IPS-NIHi7 (cell line): ENCODE measurements around the gene CTPS1.
A peak's percentile ranks its signal among the peaks of the same experiment; 100 is the strongest.

Experiments used
- DNase-seq: peaks from one replicate; pipeline ENCODE4 v3.0.0; 2012; ENCODE audit warnings: mixed read lengths; ENCODE audit errors: extremely low spot score

CTPS1 gene

GRCh38 chr1:40966417-40966816 lies 13.1 kb upstream of the CTPS1 start:
- no peak for DNase-seq

- no peak for DNase-seq
These were observed 10.1 kb upstream of the CTPS1 start for GRCh38 chr1:40969445-40969844.

GRCh38 chr1:40971966-40972365 lies 7.5 kb upstream of the CTPS1 start:
- no peak for DNase-seq

GRCh38 chr1:40973912-40974311 lies 5.6 kb upstream of the CTPS1 start:
- DNase-seq = no peak

- no peak for DNase-seq
These were observed 4.6 kb upstream of the CTPS1 start for GRCh38 chr1:40974945-40975344.

GRCh38 chr1:40976952-40977690 lies 2.4 kb upstream of the CTPS1 start:
- no peak for DNase-seq

- no peak for DNase-seq
These were observed 1.8 kb upstream of the CTPS1 start for GRCh38 chr1:40977716-40978115.

GRCh38 chr1:40978886-40979240 lies 633 bp upstream of the CTPS1 start:
- no peak for DNase-seq

GRCh38 chr1:40980068-40980452 lies 564 bp downstream of the CTPS1 start:
- DNase-seq = no peak

GRCh38 chr1:40980453-40981121 lies 1.1 kb downstream of the CTPS1 start:
- peak; percentile 54 for DNase-seq

- DNase-seq = no peak
These were observed 2.4 kb downstream of the CTPS1 start for GRCh38 chr1:40981691-40982448.

- DNase-seq = no peak
These were observed 3.2 kb downstream of the CTPS1 start for GRCh38 chr1:40982721-40983120.

GRCh38 chr1:40983286-40983685 lies 3.8 kb downstream of the CTPS1 start:
- DNase-seq = no peak

- DNase-seq = no peak
These were observed 4.6 kb downstream of the CTPS1 start for GRCh38 chr1:40984066-40984465.

- DNase-seq = no peak
These were observed 5.0 kb downstream of the CTPS1 start for GRCh38 chr1:40984531-40984930.

GRCh38 chr1:40985161-40985560 lies 5.7 kb downstream of the CTPS1 start:
- no peak for DNase-seq

- no peak for DNase-seq
These were observed 6.4 kb downstream of the CTPS1 start for GRCh38 chr1:40985875-40986274.

GRCh38 chr1:40986328-40986783 lies 6.9 kb downstream of the CTPS1 start:
- no peak for DNase-seq

GRCh38 chr1:40986956-40987355 lies 7.5 kb downstream of the CTPS1 start:
- DNase-seq = no peak

GRCh38 chr1:40987439-40988276 lies 8.2 kb downstream of the CTPS1 start:
- no peak for DNase-seq

- DNase-seq = no peak
These were observed 8.8 kb downstream of the CTPS1 start for GRCh38 chr1:40988280-40988679.

GRCh38 chr1:40989066-40989465 lies 9.6 kb downstream of the CTPS1 start:
- no peak for DNase-seq
